ENCODE results near the gene CNR2.
"Not testable (repeated sequence)": the region's sequence is repeated elsewhere in the genome, so short reads cannot be mapped to it uniquely, and the experiment has no call there.

CNR2 gene

DNA sequence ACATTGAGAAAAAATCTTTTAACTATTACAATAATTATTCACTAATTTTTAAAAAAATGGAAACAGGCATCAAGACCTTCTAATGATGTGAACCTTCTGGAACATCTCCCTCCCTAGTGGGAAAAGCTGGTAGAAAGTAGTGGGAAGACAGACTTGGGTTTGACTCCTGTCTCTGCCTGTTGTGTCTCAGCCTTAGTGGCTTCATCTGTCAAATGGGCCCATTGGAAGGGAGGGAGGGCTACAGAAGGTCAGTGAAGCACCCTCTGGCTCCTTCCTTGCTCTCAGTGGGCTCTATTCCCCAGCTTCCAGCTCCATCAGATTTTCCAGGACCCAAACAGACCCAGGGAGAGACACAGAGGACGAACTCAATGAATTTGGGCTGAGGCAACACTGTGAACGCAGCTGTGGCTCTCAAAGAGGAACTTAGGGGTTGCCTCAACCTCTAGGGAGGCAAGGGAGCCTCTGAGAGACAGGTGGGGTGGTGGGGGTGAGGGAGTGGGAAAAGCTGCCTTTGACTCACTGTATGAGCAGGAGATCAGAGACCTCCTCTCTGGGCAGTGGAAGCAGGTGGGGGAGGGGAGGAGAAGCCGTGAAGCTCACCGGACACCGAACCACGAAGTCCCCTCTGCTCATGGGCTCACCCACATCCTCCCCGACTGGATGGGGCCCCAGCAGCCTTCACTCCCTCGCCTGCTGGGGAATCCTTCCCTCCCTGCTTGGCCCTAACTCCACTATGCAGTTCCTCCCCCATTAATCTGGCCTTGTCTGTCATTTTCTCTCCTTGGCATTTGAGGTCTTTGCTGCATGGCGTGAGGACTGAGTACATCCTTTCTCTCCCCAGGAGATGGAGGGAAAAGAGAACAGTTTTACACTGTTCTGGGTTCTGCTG is 4.5 kb downstream of the CNR2 start:
- H3K9me3 Mint-ChIP-seq, result no peaks in the 10 kb centered on the region

DNA sequence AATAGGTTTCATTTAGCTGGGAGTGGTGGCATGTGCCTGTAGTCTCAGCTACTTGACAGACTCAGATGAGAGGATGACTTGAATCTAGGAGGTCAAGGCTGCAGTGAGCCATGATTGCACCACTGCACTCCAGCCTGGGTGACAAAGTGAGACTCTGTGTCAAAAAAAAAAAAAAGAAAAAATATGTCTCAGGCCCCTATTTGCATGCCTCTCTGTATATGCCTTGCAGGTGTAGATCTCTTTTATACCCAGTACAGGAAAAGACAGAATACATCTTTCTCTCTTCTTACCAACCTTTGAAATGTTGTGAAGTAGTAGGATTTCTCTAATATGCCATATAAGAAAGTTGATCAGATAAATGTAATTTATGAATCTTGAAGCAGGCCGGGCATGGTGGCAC is 6.4 kb downstream of the CNR2 start:
- H3K27ac Mint-ChIP-seq, result no peak overlapping the region
- intact Hi-C loops (cut with micrococcal nuclease), result no loop called here
- H3K36me3 Mint-ChIP-seq (ENCODE audit: low read depth), result no peaks in the 10 kb centered on the region
- H3K4me3 Mint-ChIP-seq, result no peak overlapping the region
- H3K27me3 Mint-ChIP-seq, result peaks cover 33% of the 10 kb centered on the region
- H3K4me1 Mint-ChIP-seq (ENCODE audit: low read depth), result peaks cover 43% of the 10 kb centered on the region
- no peaks in the 10 kb centered on the region for H3K9me3 Mint-ChIP-seq

More for the DNA sequence above, 4.5 kb downstream of the CNR2 start:
- intact Hi-C loops (cut with micrococcal nuclease), result no loop called here
- Mint-ChIP-seq H3K27ac (peak overlapping the region; percentile 79), H3K4me1 (ENCODE audit: low read depth) (peaks cover 63% of the 10 kb centered on the region), H3K36me3 (ENCODE audit: low read depth) (no peaks in the 10 kb centered on the region), H3K27me3 (peaks cover 16% of the 10 kb centered on the region), H3K4me3 (no peak overlapping the region)

DNA sequence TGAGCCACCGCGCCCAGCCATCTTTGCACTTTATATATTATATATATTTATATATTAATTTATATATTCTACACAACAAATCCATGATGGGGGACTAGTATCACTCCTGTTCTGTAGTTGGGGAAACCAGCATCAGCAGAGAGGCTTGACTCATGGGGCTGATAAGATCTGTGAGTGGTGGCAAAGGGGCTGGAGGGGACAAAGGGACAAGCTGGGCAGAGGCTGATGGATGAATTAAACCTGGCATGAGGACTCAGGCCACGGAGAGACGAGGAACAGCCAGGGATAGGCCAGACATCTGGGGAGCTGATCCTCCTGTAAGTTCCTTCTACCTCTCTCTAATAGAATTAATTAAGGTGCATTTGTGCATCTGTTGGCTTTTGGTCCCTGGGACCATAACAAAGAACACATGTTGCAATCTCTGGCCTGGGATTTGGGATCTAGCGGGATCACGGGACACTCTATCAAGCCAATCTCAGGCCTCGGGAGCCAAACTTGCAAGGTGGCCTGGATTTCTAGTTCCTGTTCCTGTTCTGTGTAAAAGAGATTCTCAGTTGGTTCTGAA is 7.6 kb downstream of the CNR2 start:
- Mint-ChIP-seq H3K4me1 (ENCODE audit: low read depth) (peaks cover 34% of the 10 kb centered on the region), H3K27ac (no peak overlapping the region), H3K4me3 (no peak overlapping the region), H3K36me3 (ENCODE audit: low read depth) (no peaks in the 10 kb centered on the region), H3K27me3 (peaks cover 45% of the 10 kb centered on the region), H3K9me3 (no peaks in the 10 kb centered on the region)
- intact Hi-C loops (cut with micrococcal nuclease), result no loop called here

DNA sequence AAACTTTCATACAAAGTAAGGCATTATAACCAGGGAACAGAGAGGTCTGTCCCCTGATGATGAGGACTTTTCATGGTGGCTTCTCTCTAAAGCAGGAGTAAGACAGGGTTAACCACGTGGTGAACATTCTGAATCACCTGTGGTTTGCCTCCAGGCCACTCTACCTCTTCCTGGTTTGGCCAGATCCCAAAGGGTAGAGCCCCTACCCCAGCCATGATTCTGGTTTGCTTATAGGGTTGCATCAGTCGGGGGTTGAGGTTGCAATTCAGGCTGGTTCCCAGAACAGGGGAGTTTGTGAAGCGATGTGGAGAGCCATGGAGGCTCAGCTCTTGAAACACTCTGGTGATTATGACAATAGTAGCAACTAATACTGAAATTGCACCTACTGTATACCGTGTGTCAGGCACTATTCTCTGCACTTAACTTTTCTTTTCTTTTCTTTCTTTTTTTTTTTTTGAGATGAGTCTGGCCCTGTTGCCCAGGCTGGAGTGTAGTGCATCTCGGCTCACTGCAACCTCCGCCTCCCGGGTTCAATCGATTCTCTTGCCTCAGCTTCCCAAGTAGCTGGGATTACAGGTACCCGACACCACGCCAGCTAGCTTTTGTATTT is 8.3 kb downstream of the CNR2 start:
- peaks cover 51% of the 10 kb centered on the region for H3K27me3 Mint-ChIP-seq
- H3K9me3 Mint-ChIP-seq, result no peaks in the 10 kb centered on the region
- H3K4me1 Mint-ChIP-seq (ENCODE audit: low read depth), result peaks cover 36% of the 10 kb centered on the region
- no peak overlapping the region for H3K4me3 Mint-ChIP-seq
- intact Hi-C loops (cut with micrococcal nuclease), result no loop called here
- H3K36me3 Mint-ChIP-seq (ENCODE audit: low read depth), result no peaks in the 10 kb centered on the region
- H3K27ac Mint-ChIP-seq, result no peak overlapping the region

DNA sequence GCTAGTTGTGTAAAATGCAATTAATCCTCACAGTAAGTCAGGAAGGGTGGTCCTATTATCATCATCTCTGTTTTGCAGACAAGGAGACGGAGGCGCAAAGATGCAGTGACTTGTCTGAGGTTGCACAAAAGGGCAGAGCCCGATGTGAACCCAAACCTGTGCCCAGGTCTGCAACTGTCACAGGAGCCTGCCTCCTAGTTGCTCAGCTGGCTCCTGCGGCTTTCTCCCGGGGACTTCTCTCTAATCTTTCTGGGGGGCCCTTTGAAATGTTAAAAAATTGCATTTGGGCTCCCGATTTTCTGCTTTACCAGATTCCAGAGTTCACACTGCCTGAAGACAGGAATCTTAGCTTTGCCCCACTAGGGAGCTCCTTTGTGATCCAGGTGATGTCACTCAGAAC is 9.4 kb downstream of the CNR2 start:
- no peaks in the 10 kb centered on the region for H3K36me3 Mint-ChIP-seq (ENCODE audit: low read depth)
- H3K4me1 Mint-ChIP-seq (ENCODE audit: low read depth), result peaks cover 32% of the 10 kb centered on the region
- peaks cover 51% of the 10 kb centered on the region for H3K27me3 Mint-ChIP-seq
- intact Hi-C loops (cut with micrococcal nuclease), result no loop called here
- H3K9me3 Mint-ChIP-seq, result no peaks in the 10 kb centered on the region
- H3K27ac Mint-ChIP-seq, result no peak overlapping the region
- no peak overlapping the region for H3K4me3 Mint-ChIP-seq

DNA sequence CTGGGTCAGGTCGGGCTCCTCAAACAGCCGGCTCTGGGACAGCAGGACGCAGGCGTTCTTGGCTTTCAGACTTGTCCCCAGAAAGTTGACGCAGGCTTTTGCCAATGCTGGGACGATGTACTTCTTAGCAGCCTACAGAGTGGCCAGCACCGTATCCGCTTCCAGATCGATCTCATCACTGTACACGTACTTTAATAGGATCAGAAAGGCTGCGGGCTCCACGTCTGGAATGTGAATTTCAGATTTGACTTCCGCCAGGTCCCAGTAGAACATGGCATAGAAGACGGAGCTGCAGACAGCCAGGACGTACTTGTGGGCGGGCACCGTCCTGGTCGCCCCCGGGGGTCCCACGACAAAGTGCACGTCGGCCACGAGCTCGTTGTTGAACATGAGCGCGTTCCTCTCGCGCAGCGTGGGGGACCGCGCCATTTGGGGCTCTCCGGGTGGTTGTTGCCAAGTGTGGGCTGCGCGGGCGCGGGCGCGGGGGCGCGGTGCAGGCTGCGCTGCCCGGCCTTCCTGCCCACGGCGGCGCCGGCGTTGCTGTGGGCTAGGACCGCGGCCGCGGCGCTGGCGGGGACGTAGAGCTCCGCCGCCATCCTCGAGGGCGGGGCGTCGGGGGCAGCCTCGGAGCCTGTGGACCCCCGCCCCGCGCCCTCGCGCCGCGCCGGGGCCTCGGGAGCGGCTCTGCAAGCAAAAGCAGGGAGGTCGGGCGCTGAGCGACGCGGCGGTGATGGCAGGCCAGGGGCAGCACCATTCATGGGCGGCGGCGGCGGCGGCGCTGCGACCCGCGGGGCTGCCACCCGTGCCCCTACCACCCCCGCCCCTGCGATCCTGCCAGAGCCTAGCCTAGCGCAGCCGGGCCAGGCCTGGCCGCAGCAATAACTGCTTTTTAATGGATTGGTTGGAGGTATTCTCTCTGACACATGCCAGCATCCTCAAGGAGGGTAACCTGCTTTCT is 10.6 kb downstream of the CNR2 start:
- no peaks in the 10 kb centered on the region for H3K9me3 Mint-ChIP-seq
- no peaks in the 10 kb centered on the region for H3K36me3 Mint-ChIP-seq (ENCODE audit: low read depth)
- H3K27me3 Mint-ChIP-seq, result peaks cover 51% of the 10 kb centered on the region
- peak overlapping the region; percentile 46 for H3K4me3 Mint-ChIP-seq
- intact Hi-C loops (cut with micrococcal nuclease), result no loop called here
- H3K27ac Mint-ChIP-seq, result no peak overlapping the region
- peaks cover 29% of the 10 kb centered on the region for H3K4me1 Mint-ChIP-seq (ENCODE audit: low read depth)

DNA sequence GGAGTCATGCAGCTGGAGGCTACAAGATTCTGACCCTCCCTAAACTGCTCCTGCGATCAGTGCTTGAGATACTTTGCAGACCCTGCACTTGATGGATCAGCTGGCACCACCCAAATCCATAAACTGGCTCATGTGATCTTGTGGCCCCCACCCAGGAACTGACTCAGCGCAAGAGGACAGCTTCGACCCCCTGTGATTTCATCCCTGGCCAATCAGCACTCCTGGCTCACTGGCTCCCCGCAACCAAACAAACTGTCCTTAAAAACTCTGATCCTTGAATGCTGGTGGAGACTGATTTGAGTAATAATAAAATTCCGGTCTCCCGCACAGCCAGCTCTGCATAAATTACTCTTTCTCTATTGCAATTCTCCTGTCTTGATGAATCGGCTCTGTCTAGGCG is 13.1 kb downstream of the CNR2 start:
- Mint-ChIP-seq H3K4me1 (ENCODE audit: low read depth) (peaks cover 44% of the 10 kb centered on the region), H3K27ac (peak overlapping the region; percentile 53), H3K27me3 (peaks cover 48% of the 10 kb centered on the region)
- H3K36me3 Mint-ChIP-seq (ENCODE audit: low read depth); H3K4me3 Mint-ChIP-seq; H3K9me3 Mint-ChIP-seq; intact Hi-C loops (cut with micrococcal nuclease): not testable (repeated sequence)

DNA sequence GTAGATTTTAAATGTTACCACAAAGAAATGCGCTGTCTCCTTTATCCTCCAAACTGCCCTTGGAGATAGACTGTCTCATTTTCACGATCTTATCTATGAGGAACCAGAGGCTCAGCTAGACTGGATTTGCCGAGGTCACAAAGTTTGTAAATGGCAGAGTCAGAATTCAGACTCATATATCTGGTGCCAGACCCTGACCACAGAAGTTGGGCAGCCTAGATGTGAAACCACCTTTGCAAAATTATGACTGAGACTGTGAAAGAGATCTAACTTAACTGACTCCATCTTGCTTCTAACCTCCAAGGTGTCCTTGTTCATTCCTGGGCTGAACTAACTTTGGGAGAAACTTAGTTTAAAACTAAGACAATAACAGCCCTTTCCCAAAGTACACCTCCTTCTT is 14.1 kb downstream of the CNR2 start:
- no peak overlapping the region for H3K4me3 Mint-ChIP-seq
- intact Hi-C loops (cut with micrococcal nuclease), result no loop called here
- peak overlapping the region; percentile 53 for H3K27ac Mint-ChIP-seq
- H3K9me3 Mint-ChIP-seq, result no peaks in the 10 kb centered on the region
- peaks cover 39% of the 10 kb centered on the region for H3K27me3 Mint-ChIP-seq
- no peaks in the 10 kb centered on the region for H3K36me3 Mint-ChIP-seq (ENCODE audit: low read depth)
- peaks cover 53% of the 10 kb centered on the region for H3K4me1 Mint-ChIP-seq (ENCODE audit: low read depth)

DNA sequence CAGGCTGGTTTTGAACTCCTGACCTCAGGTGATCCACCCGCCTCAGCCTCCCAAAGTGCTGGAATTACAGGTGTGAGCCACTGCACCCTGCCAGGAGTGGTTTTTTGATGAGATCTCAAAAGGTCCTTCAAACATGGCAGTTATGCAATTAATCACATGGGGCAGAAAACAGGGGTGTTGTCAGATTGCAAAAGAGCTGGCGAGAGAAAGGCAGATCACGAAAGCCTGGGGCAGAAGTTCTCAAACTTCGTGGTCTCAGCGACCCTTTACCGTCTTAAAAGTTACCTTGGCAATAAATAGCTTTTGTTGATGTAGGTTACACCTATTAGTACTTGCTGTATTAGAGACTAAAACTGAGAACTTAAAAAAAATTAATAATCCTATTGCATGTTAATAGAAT is 16.1 kb downstream of the CNR2 start:
- Mint-ChIP-seq H3K27ac (peak overlapping the region; percentile 93), H3K4me1 (ENCODE audit: low read depth) (peaks cover 72% of the 10 kb centered on the region), H3K9me3 (no peaks in the 10 kb centered on the region), H3K27me3 (peaks cover 22% of the 10 kb centered on the region), H3K36me3 (ENCODE audit: low read depth) (no peaks in the 10 kb centered on the region), H3K4me3 (no peak overlapping the region)
- intact Hi-C loops (cut with micrococcal nuclease), result no loop called here

DNA sequence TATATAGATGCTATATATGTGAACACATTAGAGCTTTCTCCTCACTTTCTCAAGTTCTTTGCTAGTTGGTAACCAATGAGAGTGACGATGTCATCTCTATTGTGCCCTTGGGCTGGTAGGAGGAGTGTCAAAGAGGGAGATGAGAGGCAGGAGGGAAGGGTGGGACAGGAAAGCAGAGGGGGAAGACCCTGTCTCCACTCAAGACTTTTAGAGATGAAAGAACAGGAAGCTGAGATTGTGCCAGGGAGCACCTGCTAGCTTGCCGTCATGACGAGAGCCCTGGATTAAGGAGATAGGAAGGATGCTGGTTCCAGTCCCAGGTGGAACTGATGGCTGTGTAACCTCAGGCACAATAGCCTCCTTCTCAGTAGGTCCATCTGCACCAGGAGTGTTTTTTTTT is 16.7 kb downstream of the CNR2 start:
- Mint-ChIP-seq H3K27me3 (peaks cover 18% of the 10 kb centered on the region), H3K27ac (peak overlapping the region; percentile 93), H3K4me3 (no peak overlapping the region), H3K9me3 (no peaks in the 10 kb centered on the region), H3K36me3 (ENCODE audit: low read depth) (no peaks in the 10 kb centered on the region), H3K4me1 (ENCODE audit: low read depth) (peaks cover 77% of the 10 kb centered on the region)
- intact Hi-C loops (cut with micrococcal nuclease), result no loop called here

DNA sequence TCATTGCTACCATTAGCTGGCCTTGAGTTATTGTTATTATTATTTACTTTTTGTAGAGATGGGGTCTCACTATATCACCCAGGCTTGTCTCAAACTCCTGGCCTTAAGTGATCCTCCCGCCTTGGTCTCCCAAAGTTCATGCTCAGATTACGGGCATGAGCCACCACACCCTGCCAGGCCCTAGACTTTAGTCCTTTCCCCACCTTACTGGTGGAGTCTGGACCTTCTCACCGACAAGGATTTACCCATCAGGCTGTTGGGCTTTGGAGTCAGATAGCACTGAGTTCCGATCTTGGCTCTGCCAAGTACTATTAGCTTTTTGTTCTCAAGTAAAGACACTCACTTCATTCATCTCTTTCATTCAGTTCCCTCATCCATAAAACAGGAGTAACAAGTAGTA is 17.2 kb downstream of the CNR2 start:
- Mint-ChIP-seq H3K27ac (peak overlapping the region; percentile 93), H3K4me1 (ENCODE audit: low read depth) (peaks cover 77% of the 10 kb centered on the region), H3K36me3 (ENCODE audit: low read depth) (no peaks in the 10 kb centered on the region), H3K4me3 (no peak overlapping the region), H3K27me3 (peaks cover 13% of the 10 kb centered on the region), H3K9me3 (no peaks in the 10 kb centered on the region)
- intact Hi-C loops (cut with micrococcal nuclease), result no loop called here

DNA sequence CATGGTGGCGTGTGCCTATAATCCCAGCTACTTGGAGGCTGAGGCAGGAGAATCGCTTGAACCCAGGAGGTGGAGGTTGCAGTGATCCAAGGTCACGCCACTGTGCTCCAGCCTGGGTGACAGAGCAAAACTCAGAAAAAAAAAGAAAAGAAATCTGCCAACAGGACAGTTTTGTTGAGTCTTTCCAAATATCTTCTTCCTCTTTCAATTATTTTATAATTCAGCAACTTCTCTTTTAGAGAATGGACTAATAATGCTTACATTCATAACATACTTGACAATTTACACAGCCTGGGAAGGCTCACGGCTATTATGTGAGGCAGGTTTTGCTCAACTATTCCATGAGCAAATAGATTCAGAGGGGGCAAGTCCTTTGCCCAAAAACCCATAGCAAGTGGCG is 18.1 kb downstream of the CNR2 start:
- peak overlapping the region; percentile 93 for H3K27ac Mint-ChIP-seq
- no peaks in the 10 kb centered on the region for H3K9me3 Mint-ChIP-seq
- H3K4me3 Mint-ChIP-seq, result no peak overlapping the region
- intact Hi-C loops (cut with micrococcal nuclease), result no loop called here
- peaks cover 4% of the 10 kb centered on the region for H3K27me3 Mint-ChIP-seq
- peaks cover 69% of the 10 kb centered on the region for H3K4me1 Mint-ChIP-seq (ENCODE audit: low read depth)
- no peaks in the 10 kb centered on the region for H3K36me3 Mint-ChIP-seq (ENCODE audit: low read depth)

DNA sequence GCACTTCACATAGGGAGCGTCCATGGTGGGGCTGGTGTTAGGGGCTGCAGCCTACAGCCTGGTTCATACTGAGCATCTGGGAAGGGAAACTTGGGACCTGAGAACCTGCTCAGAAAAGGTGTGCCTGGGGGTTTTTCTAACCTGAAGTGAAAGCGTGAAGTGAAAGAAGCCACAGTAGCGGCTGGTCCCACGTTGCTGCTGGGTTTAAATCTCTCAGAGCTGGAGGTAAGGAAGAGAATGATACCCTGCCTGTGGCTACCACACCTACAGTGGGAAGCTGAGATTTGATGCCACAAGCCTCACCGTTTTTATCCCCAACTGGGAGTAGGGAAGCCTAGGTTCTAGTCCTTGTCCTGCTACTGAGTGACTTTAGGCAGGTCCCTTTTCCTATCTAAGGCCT is 24.1 kb downstream of the CNR2 start:
- intact Hi-C loops (cut with micrococcal nuclease), result no loop called here
- no peak overlapping the region for H3K27ac Mint-ChIP-seq
- H3K9me3 Mint-ChIP-seq, result no peaks in the 10 kb centered on the region
- no peaks in the 10 kb centered on the region for H3K36me3 Mint-ChIP-seq (ENCODE audit: low read depth)
- peaks cover 2% of the 10 kb centered on the region for H3K27me3 Mint-ChIP-seq
- H3K4me3 Mint-ChIP-seq, result no peak overlapping the region
- peaks cover 40% of the 10 kb centered on the region for H3K4me1 Mint-ChIP-seq (ENCODE audit: low read depth)
